Measurements from ENCODE around the gene KIAA1671. TPM values are rescaled to one million over a fixed set of nuclear protein-coding genes. Genes with fewer than 3 reads are reported as not detected.

Gene KIAA1671
- total RNA-seq, 1 donor from 2014 or later: 11.5 TPM

DNA sequence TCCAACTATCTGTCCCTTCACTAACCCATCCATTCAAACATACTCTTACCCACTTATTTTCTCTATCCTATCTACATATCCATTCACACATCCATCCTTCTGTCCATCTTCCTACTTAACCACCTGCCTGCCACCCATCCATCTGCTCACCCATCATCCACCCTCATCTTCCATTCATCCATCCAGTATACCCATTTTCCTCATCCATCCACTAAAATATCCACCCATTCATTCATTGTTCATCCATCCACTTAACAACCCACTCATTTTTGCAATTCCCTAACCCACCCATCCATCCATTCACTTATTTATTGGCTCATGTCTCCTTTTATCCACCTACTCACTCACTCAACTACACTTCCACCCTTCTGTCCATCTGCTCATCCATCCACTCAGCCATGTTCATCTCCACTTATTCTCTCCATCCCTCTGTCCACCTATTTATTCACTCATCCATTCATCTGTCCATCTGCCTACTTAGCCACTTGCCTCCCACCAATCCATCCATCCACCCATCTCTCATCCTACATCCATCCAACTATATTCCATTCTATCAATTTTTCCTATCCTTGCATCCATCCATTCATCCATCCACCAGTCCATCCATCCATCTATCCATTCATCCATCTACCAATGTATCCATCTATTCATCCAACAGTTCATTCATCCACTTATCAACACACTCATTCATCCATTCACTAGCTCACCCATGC, 16.6 kb upstream of the KIAA1671 start:
- H3K36me3 ChIP-seq (ENCODE audit: control insufficient read depth in 3 of 3, insufficient read depth in 3 of 3, low read length in 3 of 3): no peaks in the 10 kb centered on the region
- peaks cover 0 to 17% (median 8%) of the 10 kb centered on the region in 3 donors for H3K27me3 ChIP-seq (ENCODE audit: control insufficient read depth in 3 of 3, insufficient read depth in 3 of 3, low read length in 3 of 3)
- H3K4me1 ChIP-seq (ENCODE audit: control insufficient read depth in 3 of 3, insufficient read depth in 3 of 3, low read length in 3 of 3): no peaks in the 10 kb centered on the region
- no peak overlapping the region for H3K4me3 ChIP-seq (ENCODE audit: low read length in 3 of 3)
- no peaks in the 10 kb centered on the region for H3K9me3 ChIP-seq (ENCODE audit: control insufficient read depth in 3 of 3, low read length in 3 of 3)
- H3K27ac ChIP-seq (ENCODE audit: low read depth, low read length): no peak overlapping the region
- no peak overlapping the region for H3K9ac ChIP-seq (ENCODE audit: low read depth in 1 of 3, low read length in 3 of 3)

DNA sequence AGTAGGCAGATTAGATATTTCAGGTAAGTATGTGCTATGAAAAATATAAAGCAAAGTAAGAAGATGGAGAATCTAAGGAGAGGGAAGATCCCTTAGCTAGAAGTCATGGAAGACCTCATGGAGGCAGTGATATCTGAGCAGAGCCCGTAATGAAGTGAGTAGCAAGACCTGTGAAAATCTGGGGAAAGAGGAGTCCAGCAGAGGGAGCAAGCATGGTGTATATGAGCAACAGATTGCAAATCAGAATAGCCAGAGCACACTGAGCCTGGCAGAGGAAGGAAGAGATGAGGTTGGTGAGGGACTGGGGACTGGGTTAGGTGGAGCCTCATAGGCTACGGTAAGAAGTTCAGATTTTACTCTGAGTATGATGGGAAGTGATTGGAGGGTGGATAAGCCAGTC, 15.4 kb upstream of the KIAA1671 start:
- no peaks in the 10 kb centered on the region for H3K36me3 ChIP-seq (ENCODE audit: control insufficient read depth in 3 of 3, insufficient read depth in 3 of 3, low read length in 3 of 3)
- H3K9ac ChIP-seq (ENCODE audit: low read depth in 1 of 3, low read length in 3 of 3): no peak overlapping the region
- H3K27me3 ChIP-seq (ENCODE audit: control insufficient read depth in 3 of 3, insufficient read depth in 3 of 3, low read length in 3 of 3): peaks cover 0 to 14% (median 5%) of the 10 kb centered on the region in 3 donors
- no peak overlapping the region for H3K27ac ChIP-seq (ENCODE audit: low read depth, low read length)
- H3K4me3 ChIP-seq (ENCODE audit: low read length in 3 of 3): no peak overlapping the region
- no peaks in the 10 kb centered on the region for H3K9me3 ChIP-seq (ENCODE audit: control insufficient read depth in 3 of 3, low read length in 3 of 3)
- no peaks in the 10 kb centered on the region for H3K4me1 ChIP-seq (ENCODE audit: control insufficient read depth in 3 of 3, insufficient read depth in 3 of 3, low read length in 3 of 3)

DNA sequence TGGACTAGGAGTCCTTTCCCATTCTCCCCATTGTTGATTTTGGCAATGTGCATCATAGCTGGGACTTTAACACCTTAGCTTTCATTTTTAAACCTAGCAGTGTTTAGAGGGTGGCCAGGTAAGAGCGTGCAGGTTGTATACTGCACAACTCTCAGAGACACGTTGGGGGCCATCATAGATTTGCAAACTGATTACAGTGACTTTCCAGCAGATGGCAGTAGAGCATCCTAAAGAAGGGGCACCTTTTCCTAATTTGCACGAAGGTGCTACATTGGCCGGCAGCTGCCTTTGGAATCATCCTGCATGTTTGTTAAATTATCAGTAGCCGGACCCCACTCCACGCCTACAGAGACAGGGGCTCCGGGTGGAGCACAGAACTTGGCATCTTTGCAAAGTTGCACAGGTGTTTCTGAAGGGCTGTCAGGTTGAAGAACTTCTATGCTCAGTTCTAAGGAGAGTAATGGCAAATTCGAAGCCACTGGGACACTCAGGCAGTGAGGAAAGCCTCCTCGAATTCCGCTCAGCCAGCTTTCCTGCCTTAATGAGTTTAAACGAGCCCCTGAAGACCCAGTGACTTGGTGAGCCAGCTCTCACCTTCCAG, 13.7 kb upstream of the KIAA1671 start:
- Histone ChIP-seq H3K4me1 (ENCODE audit: control insufficient read depth in 3 of 3, insufficient read depth in 3 of 3, low read length in 3 of 3) (no peaks in the 10 kb centered on the region), H3K9ac (ENCODE audit: low read depth in 1 of 3, low read length in 3 of 3) (no peak overlapping the region), H3K4me3 (ENCODE audit: low read length in 3 of 3) (no peak overlapping the region), H3K36me3 (ENCODE audit: control insufficient read depth in 3 of 3, insufficient read depth in 3 of 3, low read length in 3 of 3) (no peaks in the 10 kb centered on the region), H3K27ac (ENCODE audit: low read depth, low read length) (no peak overlapping the region), H3K27me3 (ENCODE audit: control insufficient read depth in 3 of 3, insufficient read depth in 3 of 3, low read length in 3 of 3) (peaks cover 0 to 14% (median 5%) of the 10 kb centered on the region in 3 donors), H3K9me3 (ENCODE audit: control insufficient read depth in 3 of 3, low read length in 3 of 3) (no peaks in the 10 kb centered on the region)

DNA sequence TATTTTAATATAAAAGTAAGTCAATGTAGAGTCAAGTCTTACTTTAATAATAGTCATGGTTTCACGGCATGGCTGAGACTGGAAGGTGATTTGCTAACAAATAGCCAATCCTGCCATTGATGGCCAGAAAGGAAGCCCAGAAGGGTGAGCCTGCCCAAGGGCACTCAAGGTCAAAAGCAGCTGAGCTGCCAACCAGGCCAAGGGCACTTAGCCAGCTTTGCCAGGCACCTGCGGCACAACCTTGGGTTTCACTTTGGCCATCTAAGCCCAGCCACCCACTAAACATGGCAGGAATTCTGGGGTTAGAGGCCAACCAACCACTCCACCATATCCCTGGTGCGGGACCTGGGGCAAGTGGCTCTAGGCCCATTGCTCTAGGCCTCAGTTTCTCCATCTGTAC, 10.2 kb upstream of the KIAA1671 start:
- H3K4me1 ChIP-seq (ENCODE audit: control insufficient read depth in 3 of 3, insufficient read depth in 3 of 3, low read length in 3 of 3): no peaks in the 10 kb centered on the region
- H3K27me3 ChIP-seq (ENCODE audit: control insufficient read depth in 3 of 3, insufficient read depth in 3 of 3, low read length in 3 of 3): peaks cover 0 to 9% (median 3%) of the 10 kb centered on the region in 3 donors
- no peak overlapping the region for H3K27ac ChIP-seq (ENCODE audit: low read depth, low read length)
- no peak overlapping the region for H3K9ac ChIP-seq (ENCODE audit: low read depth in 1 of 3, low read length in 3 of 3)
- no peaks in the 10 kb centered on the region for H3K9me3 ChIP-seq (ENCODE audit: control insufficient read depth in 3 of 3, low read length in 3 of 3)
- no peak overlapping the region for H3K4me3 ChIP-seq (ENCODE audit: low read length in 3 of 3)
- H3K36me3 ChIP-seq (ENCODE audit: control insufficient read depth in 3 of 3, insufficient read depth in 3 of 3, low read length in 3 of 3): no peaks in the 10 kb centered on the region

DNA sequence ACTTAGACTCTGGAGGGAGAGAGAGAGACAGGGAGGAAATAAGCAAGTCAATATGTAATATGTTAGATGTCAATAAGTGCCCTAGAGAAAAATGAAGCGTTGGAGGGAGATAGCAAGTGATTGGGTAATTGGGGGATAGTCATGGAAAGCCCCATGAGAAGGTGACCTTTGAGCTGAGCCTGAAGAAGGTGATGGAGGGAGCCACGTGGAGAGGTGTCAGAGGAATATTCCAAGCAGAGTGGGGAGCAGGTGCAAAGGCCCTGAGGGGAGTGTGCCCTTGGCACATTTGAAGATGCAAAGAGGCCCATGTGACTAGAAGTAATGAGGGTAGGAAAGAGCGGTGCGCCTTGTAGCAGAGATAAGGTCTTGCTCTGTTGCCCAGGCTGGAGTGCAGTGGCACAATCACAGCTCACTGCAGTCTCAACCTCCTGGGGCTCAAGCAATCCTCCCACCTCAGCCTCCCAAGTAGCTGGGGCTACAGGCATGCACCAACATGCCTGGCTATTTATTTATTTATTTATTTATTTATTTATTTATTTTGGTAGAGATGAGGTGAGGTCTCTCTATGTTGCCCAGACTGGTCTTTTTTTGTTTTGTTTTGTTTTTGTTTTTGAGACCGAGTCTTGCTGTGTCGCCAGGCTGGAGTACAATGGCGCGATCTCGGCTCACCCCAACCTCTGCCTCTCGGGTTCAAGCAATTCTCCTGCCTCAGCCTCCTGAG, 8.1 kb upstream of the KIAA1671 start:
- H3K4me1 ChIP-seq (ENCODE audit: control insufficient read depth in 3 of 3, insufficient read depth in 3 of 3, low read length in 3 of 3): no peaks in the 10 kb centered on the region
- H3K9me3 ChIP-seq (ENCODE audit: control insufficient read depth in 3 of 3, low read length in 3 of 3): no peaks in the 10 kb centered on the region
- peaks cover 12 to 15% (median 15%) of the 10 kb centered on the region in 3 donors for H3K27me3 ChIP-seq (ENCODE audit: control insufficient read depth in 3 of 3, insufficient read depth in 3 of 3, low read length in 3 of 3)
- H3K9ac ChIP-seq (ENCODE audit: low read depth in 1 of 3, low read length in 3 of 3): no peak overlapping the region
- H3K27ac ChIP-seq (ENCODE audit: low read depth, low read length): no peak overlapping the region
- no peak overlapping the region for H3K4me3 ChIP-seq (ENCODE audit: low read length in 3 of 3)
- no peaks in the 10 kb centered on the region for H3K36me3 ChIP-seq (ENCODE audit: control insufficient read depth in 3 of 3, insufficient read depth in 3 of 3, low read length in 3 of 3)

DNA sequence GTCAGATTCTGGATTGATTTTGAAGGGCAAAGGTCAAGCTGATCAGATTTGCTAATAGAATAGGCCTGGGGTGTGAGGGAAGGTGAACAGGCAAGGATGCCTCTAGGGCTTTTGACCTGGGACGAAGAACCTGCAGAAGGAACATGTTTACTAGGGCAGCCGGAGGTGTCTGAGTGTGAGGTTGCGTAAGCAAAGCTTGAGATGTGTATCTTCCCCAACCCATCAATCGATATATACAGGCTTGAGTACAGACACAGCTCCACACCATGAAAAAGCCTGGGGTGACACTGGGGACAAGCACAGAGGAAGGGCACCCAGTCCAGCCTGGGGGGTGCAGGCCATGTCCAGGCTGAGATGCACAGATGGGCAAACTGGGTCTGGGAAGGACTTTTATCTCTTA, 7.1 kb upstream of the KIAA1671 start:
- H3K9ac ChIP-seq (ENCODE audit: low read depth in 1 of 3, low read length in 3 of 3): no peak overlapping the region
- H3K27ac ChIP-seq (ENCODE audit: low read depth, low read length): no peak overlapping the region
- H3K9me3 ChIP-seq (ENCODE audit: control insufficient read depth in 3 of 3, low read length in 3 of 3): no peaks in the 10 kb centered on the region
- no peak overlapping the region for H3K4me3 ChIP-seq (ENCODE audit: low read length in 3 of 3)
- H3K36me3 ChIP-seq (ENCODE audit: control insufficient read depth in 3 of 3, insufficient read depth in 3 of 3, low read length in 3 of 3): no peaks in the 10 kb centered on the region
- H3K27me3 ChIP-seq (ENCODE audit: control insufficient read depth in 3 of 3, insufficient read depth in 3 of 3, low read length in 3 of 3): peaks cover 15 to 23% (median 20%) of the 10 kb centered on the region in 3 donors
- H3K4me1 ChIP-seq (ENCODE audit: control insufficient read depth in 3 of 3, insufficient read depth in 3 of 3, low read length in 3 of 3): peaks cover 0 to 3% (median 0%) of the 10 kb centered on the region in 3 donors

DNA sequence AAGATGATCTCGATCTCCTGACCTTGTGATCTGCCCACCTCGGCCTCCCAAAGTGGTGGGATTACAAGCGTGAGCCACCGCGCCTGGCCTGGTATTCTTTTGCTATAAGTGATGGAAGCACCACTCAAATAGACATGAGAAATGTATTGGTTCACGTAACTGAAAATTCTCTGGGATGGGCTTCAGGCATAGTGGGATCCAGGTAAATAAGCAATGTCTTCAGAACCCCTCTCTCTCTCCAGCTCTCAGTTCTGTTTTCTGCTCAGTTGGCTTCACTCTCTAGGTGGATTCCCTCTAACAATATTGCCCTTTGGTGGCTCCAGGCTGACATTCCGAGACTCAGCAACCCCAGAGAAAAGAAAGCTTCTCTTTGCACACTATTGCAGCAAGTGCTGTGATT, 5.1 kb upstream of the KIAA1671 start:
- no peak overlapping the region for H3K9ac ChIP-seq (ENCODE audit: low read depth in 1 of 3, low read length in 3 of 3)
- no peaks in the 10 kb centered on the region for H3K36me3 ChIP-seq (ENCODE audit: control insufficient read depth in 3 of 3, insufficient read depth in 3 of 3, low read length in 3 of 3)
- H3K27me3 ChIP-seq (ENCODE audit: control insufficient read depth in 3 of 3, insufficient read depth in 3 of 3, low read length in 3 of 3): peaks cover 17 to 32% (median 23%) of the 10 kb centered on the region in 3 donors
- peaks cover 0 to 4% (median 3%) of the 10 kb centered on the region in 3 donors for H3K4me1 ChIP-seq (ENCODE audit: control insufficient read depth in 3 of 3, insufficient read depth in 3 of 3, low read length in 3 of 3)
- no peaks in the 10 kb centered on the region for H3K9me3 ChIP-seq (ENCODE audit: control insufficient read depth in 3 of 3, low read length in 3 of 3)
- H3K27ac ChIP-seq (ENCODE audit: low read depth, low read length): no peak overlapping the region
- H3K4me3 ChIP-seq (ENCODE audit: low read length in 3 of 3): no peak overlapping the region

DNA sequence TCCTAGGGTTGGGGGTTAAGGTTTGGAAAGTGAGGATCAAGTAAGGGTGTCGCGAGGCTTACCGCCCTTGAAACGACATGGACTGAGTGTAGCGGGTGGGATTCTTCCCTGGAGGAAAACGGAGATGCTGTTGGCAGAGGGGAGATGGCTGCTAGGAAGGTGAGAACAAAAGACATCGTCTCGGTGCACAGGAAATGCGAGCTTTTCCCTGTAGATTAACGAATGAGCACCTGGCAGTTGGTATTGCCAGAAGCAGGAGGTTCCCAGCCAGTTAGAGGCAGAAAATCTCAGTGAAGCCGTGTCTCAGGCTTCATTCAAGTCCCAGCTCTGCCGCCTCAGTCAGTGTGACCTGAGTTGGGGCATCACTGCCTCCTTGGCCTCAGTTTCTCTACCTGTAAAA, 4.6 kb upstream of the KIAA1671 start:
- Histone ChIP-seq H3K9me3 (ENCODE audit: control insufficient read depth in 3 of 3, low read length in 3 of 3) (no peaks in the 10 kb centered on the region), H3K9ac (ENCODE audit: low read depth in 1 of 3, low read length in 3 of 3) (no peak overlapping the region), H3K36me3 (ENCODE audit: control insufficient read depth in 3 of 3, insufficient read depth in 3 of 3, low read length in 3 of 3) (no peaks in the 10 kb centered on the region), H3K27ac (ENCODE audit: low read depth, low read length) (no peak overlapping the region), H3K4me1 (ENCODE audit: control insufficient read depth in 3 of 3, insufficient read depth in 3 of 3, low read length in 3 of 3) (peaks cover 2 to 7% (median 5%) of the 10 kb centered on the region in 3 donors), H3K4me3 (ENCODE audit: low read length in 3 of 3) (no peak overlapping the region), H3K27me3 (ENCODE audit: control insufficient read depth in 3 of 3, insufficient read depth in 3 of 3, low read length in 3 of 3) (peaks cover 17 to 32% (median 23%) of the 10 kb centered on the region in 3 donors)

DNA sequence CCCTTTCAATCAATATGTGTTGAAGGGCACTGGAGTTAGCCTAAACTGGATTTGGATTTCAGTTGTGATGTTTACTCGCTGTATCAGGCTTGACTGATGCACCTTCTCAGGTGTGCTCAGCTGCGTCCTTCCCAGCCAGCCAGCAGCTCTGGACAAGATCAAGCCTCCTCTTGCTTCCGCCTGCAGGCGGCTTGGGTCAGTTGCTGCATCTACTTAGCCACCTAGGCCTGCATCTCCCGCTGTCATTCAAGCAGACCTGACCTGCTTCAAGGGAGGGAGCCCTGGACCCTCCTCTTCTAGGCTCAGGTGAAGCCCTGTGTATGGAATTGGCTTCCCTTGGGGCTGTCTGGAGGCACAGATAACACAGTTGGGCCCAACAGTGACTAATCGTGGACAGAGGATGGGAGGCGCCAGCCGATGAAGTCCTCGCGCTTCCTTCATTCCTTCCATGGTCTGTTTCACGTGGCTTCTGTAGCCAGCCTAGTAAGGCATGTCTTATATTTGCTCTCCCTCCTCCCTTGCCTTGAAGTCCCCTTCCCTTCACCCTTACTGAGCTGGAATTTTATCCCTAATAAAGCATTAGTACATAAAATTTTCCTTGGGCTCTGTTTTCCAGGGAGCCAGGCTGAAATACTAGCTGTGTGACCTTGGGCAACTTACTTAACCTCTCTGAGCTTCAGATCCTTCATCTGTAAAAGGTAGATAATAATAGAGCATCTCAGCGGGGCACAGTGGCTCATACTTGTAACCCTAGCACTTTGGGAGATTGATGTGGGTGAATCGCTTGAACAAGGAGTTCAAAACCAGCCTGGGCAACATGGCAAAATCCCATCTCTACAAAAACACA, 3.9 kb upstream of the KIAA1671 start:
- Histone ChIP-seq H3K9me3 (ENCODE audit: control insufficient read depth in 3 of 3, low read length in 3 of 3) (no peaks in the 10 kb centered on the region), H3K4me1 (ENCODE audit: control insufficient read depth in 3 of 3, insufficient read depth in 3 of 3, low read length in 3 of 3) (peaks cover 5 to 11% (median 10%) of the 10 kb centered on the region in 3 donors), H3K4me3 (ENCODE audit: low read length in 3 of 3) (no peak overlapping the region), H3K27ac (ENCODE audit: low read depth, low read length) (no peak overlapping the region), H3K36me3 (ENCODE audit: control insufficient read depth in 3 of 3, insufficient read depth in 3 of 3, low read length in 3 of 3) (no peaks in the 10 kb centered on the region), H3K9ac (ENCODE audit: low read depth in 1 of 3, low read length in 3 of 3) (no peak overlapping the region), H3K27me3 (ENCODE audit: control insufficient read depth in 3 of 3, insufficient read depth in 3 of 3, low read length in 3 of 3) (peaks cover 17 to 32% (median 23%) of the 10 kb centered on the region in 3 donors)
